NCI-H2029 treated with DMSO at 0.1 percent for 48 hours (cell line): Measurements from ENCODE around the gene RAB26.

Experiments used
- DNase-seq: peaks from one replicate; lab custom pipeline; 2025; lab: John Stamatoyannopoulos, UW

Gene RAB26

GRCh38 chr16:2178321-2179106 lies 30.1 kb downstream of the RAB26 start:
- no peak for DNase-seq

- no peak for DNase-seq
These were observed 30.7 kb downstream of the RAB26 start for GRCh38 chr16:2179107-2179501.

GRCh38 chr16:2179576-2179975 lies 31.2 kb downstream of the RAB26 start:
- DNase-seq: no peak

GRCh38 chr16:2180461-2180860 lies 32.0 kb downstream of the RAB26 start:
- DNase-seq: no peak

- DNase-seq: no peak
These were observed 32.8 kb downstream of the RAB26 start for GRCh38 chr16:2180962-2181923.

- no peak for DNase-seq
These were observed 33.5 kb downstream of the RAB26 start for GRCh38 chr16:2181952-2182351.

- DNase-seq: no peak
These were observed 35.2 kb downstream of the RAB26 start for GRCh38 chr16:2183671-2184070.

GRCh38 chr16:2184346-2184745 lies 35.9 kb downstream of the RAB26 start:
- no peak for DNase-seq

GRCh38 chr16:2184962-2185361 lies 36.5 kb downstream of the RAB26 start:
- DNase-seq: no peak

- no peak for DNase-seq
These were observed 37.6 kb downstream of the RAB26 start for GRCh38 chr16:2186064-2186463.

- DNase-seq: no peak
These were observed 38.1 kb downstream of the RAB26 start for GRCh38 chr16:2186505-2186904.

- no peak for DNase-seq
These were observed 38.8 kb downstream of the RAB26 start for GRCh38 chr16:2187212-2187611.

- no peak for DNase-seq
These were observed 40.0 kb downstream of the RAB26 start for GRCh38 chr16:2188395-2188794.

GRCh38 chr16:2189252-2189893 lies 40.9 kb downstream of the RAB26 start:
- DNase-seq: no peak

- no peak for DNase-seq
These were observed 41.7 kb downstream of the RAB26 start for GRCh38 chr16:2190002-2190658.

GRCh38 chr16:2190659-2191445 lies 42.4 kb downstream of the RAB26 start:
- no peak for DNase-seq

- DNase-seq: no peak
These were observed 43.0 kb downstream of the RAB26 start for GRCh38 chr16:2191446-2191706.

- no peak for DNase-seq
These were observed 45.9 kb downstream of the RAB26 start for GRCh38 chr16:2194166-2194834.

GRCh38 chr16:2194852-2195321 lies 46.5 kb downstream of the RAB26 start:
- DNase-seq: no peak

- DNase-seq: no peak
These were observed 47.1 kb downstream of the RAB26 start for GRCh38 chr16:2195322-2196161.
